Vagina (tissue), 2 donors: Measurements from ENCODE around the gene NIPAL4.

ENCODE experiments used
- CTCF ChIP-seq, 3 experiments: fragments of 450-650 bp in 2 of 3; fragments of 200-600 bp in 1 of 3; sonication (generic) in 1 of 3; IDR thresholded peaks; one replicate each; pipeline ENCODE4 v1.5.1; 2017 to 2019; ENCODE audit warnings: antibody characterized with exemption in 3 of 3, mild to moderate bottlenecking in 2 of 3, moderate library complexity in 2 of 3
- POLR2AphosphoS5 ChIP-seq, 2 donors: sonication (generic); formaldehyde crosslinking; IDR thresholded peaks; one replicate each; pipeline ENCODE4 v1.9.0; 2017; ENCODE audit warnings: antibody characterized with exemption in 2 of 2, mild to moderate bottlenecking in 2 of 2, low read depth in 1 of 2; ENCODE audit not compliant: insufficient read depth in 1 of 2

DNA sequence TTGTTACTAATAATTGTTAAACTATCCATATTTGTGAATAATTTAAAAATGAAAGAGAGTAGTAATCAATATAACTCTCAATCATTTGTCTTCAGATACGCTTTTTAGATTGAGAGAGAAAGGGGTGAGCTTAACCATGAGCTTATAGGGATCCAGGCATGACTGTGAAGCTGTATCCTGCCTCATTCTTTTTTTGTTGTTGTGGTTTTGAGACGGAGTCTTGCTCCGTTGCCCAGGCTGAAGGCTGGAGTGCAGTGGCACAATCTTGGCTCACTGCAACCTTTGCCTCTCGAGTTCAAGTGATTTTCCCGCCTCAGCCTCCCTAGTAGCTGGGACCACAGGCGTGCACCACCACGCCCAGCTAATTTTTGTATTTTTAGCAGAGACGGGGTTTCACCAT, 44.0 kb downstream of the NIPAL4 start:
- no peak for TF ChIP-seq POLR2AphosphoS5 (IDR thresholded peaks at IDR 0.05; ENCODE audit: insufficient read depth in 1 of 2, low read depth in 1 of 2)
- no peak for TF ChIP-seq CTCF (IDR thresholded peaks at IDR 0.05)
